ENCODE data around the gene AFF4. TPM values are rescaled to one million over a fixed set of nuclear protein-coding genes. Genes with fewer than 3 reads are reported as not detected.

The AFF4 gene
- total and polyA plus RNA-seq, 10 of the 15 experiments (the other 5 are each of a cell fraction or from before 2014, with no cell fraction given), result 1.1 to 20.2 (median 10.4) TPM

GRCh38 chr5:133006653-133007052 is 43.2 kb upstream of the AFF4 start (continued):
- no peak for TF ChIP-seq BRCA1 (IDR thresholded peaks at IDR 0.05; ENCODE audit: low read depth, low read length)
- TF ChIP-seq KAT2A (conservative IDR thresholded peaks at IDR 0.05; ENCODE audit: control insufficient read depth, low read depth, low read length), result no peak

DNA sequence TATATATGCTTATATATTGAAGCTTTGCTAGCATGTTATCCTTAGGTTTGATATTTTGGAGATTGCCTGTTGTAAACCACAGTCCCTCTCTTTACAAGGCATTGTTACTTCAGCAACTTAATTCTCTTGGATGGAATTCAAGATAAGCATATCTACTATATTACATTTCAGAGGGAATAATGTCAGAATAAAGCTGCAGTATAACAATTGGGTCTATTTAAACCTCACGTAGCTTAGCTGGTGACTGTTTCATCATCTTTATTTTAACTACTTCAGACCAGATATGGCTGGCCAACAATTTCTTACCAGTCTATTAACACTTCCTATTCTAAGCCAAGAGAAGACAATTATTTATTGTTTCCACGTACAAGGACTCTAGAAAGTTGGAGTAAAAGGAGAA is 35.8 kb upstream of the AFF4 start:
- no TSS peak for BruUV-seq (replicated peaks)
- DNase-seq (ENCODE audit: low read depth, low spot score) (no peak), ATAC-seq (no peak), FAIRE-seq (no peak)
- in situ Hi-C loops (cut with MboI) (no loop called here), intact Hi-C loops (cut with micrococcal nuclease; ENCODE audit: unreplicated experiment) (no loop called here)
- Histone ChIP-seq H3K79me2 (ENCODE audit: control insufficient read depth, insufficient read depth, low read length) (no peaks in the 10 kb centered on the region), H3K36me3 (ENCODE audit: control insufficient read depth in 2 of 2, insufficient read depth in 2 of 2, low read length in 1 of 2) (no peaks in the 10 kb centered on the region; a peak in 1 of 4 replicates), H4K20me1 (ENCODE audit: control insufficient read depth, insufficient read depth) (no peaks in the 10 kb centered on the region), H3K4me1 (ENCODE audit: control insufficient read depth, insufficient read depth, low read length) (no peaks in the 10 kb centered on the region), H3K27me3 (replicated peaks in 1 of 2; ENCODE audit: control insufficient read depth in 2 of 2, insufficient read depth in 2 of 2, low read length in 1 of 2) (no peaks in the 10 kb centered on the region), H3K9ac (ENCODE audit: control insufficient read depth, insufficient read depth, low read length) (no peak overlapping the region), H3K4me2 (ENCODE audit: control insufficient read depth, insufficient read depth) (no peak overlapping the region), H3K4me3 (no peak overlapping the region), H3K27ac (ENCODE audit: control insufficient read depth, insufficient read depth) (no peak overlapping the region), H3K9me3 (replicated peaks; ENCODE audit: control insufficient read depth, insufficient read depth, low read length) (no peaks in the 10 kb centered on the region), H2AFZ (ENCODE audit: control insufficient read depth, low read depth, low read length) (no peak overlapping the region)
- 77% methylated on average over 2 of the region's 2 CpGs for WGBS (ENCODE audit: insufficient coverage, insufficient replicate concordance, low lambda C conversion rate, missing lambda C conversion rate)
- ChIA-PET RAD21 (ENCODE audit: unreplicated experiment) (no interaction called here), SMC1A (ENCODE audit: uncharacterized antibody, unreplicated experiment) (interaction anchor here (1.2 kb wide), 1 partner anchor 19 kb away, joined by 3 read pairs; no protein-coding TSS in a partner anchor), CTCF (interaction anchor here (1.0 kb wide), 1 partner anchor 10 kb away, joined by 3 read pairs; no protein-coding TSS in a partner anchor), POLR2A (interaction anchor here (1.3 kb wide), 1 partner anchor 37 kb away, joined by 3 read pairs; the partner anchor contains the start of gene AFF4)
- TF ChIP-seq BCL11A (IDR thresholded peaks at IDR 0.05; ENCODE audit: low read depth, low read length), result no peak
- TF ChIP-seq, protein P1, sequence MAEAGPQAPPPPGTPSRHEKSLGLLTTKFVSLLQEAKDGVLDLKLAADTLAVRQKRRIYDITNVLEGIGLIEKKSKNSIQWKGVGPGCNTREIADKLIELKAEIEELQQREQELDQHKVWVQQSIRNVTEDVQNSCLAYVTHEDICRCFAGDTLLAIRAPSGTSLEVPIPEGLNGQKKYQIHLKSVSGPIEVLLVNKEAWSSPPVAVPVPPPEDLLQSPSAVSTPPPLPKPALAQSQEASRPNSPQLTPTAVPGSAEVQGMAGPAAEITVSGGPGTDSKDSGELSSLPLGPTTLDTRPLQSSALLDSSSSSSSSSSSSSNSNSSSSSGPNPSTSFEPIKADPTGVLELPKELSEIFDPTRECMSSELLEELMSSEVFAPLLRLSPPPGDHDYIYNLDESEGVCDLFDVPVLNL (IDR thresholded peaks at IDR 0.05; ENCODE audit: low read depth, low read length), result no peak
- TF ChIP-seq JUND (IDR thresholded peaks at IDR 0.05; ENCODE audit: low read depth, low read length), result no peak
- TF ChIP-seq CREB1 (IDR thresholded peaks at IDR 0.05; ENCODE audit: low read depth), result no peak
- TF ChIP-seq MTA2 (IDR thresholded peaks at IDR 0.05; ENCODE audit: low read depth), result no peak
- no peak for TF ChIP-seq PRDM15 (CRISPR knock-in tag; IDR thresholded peaks at IDR 0.05)
- no peak for TF ChIP-seq YBX1 (IDR thresholded peaks at IDR 0.05)
- no peak for TF ChIP-seq NFYA (IDR thresholded peaks at IDR 0.05; ENCODE audit: borderline replicate concordance, low read depth, low read length)
- TF ChIP-seq ZNF622 (IDR thresholded peaks at IDR 0.05), result no peak
- TF ChIP-seq CBX3 (IDR thresholded peaks at IDR 0.05; ENCODE audit: borderline replicate concordance, low read depth), result no peak
- TF ChIP-seq TARDBP (IDR thresholded peaks at IDR 0.05; ENCODE audit: borderline replicate concordance), result no peak
